T-helper 2 cell treated with Interferon-gamma antibody and Interleukin-4, amounts not matched to agents 5 μg/mL and 100 μg/mL, for 36 hours (primary cell): ENCODE data around the gene ABLIM3.
"Not testable (repeated sequence)": the region's sequence is repeated elsewhere in the genome, so short reads cannot be mapped to it uniquely, and the experiment has no call there.

Experiments used
- DNase-seq: peaks from one replicate; pipeline ENCODE4 v3.0.0; 2021; ENCODE audit warnings: low spot score
- H3K27ac Mint-ChIP-seq: one replicate; pipeline ENCODE4 v1.8.0; 2021; ENCODE audit warnings: mild to moderate bottlenecking, mixed read lengths
- H3K27me3 Mint-ChIP-seq: one replicate; pipeline ENCODE4 v1.8.0; 2021; ENCODE audit warnings: low read depth, mixed read lengths
- H3K36me3 Mint-ChIP-seq: one replicate; pipeline ENCODE4 v1.8.0; 2021; ENCODE audit warnings: low read depth, mixed read lengths
- H3K4me1 Mint-ChIP-seq: one replicate; pipeline ENCODE4 v1.8.0; 2021; ENCODE audit warnings: low read depth, mixed read lengths
- H3K4me3 Mint-ChIP-seq: one replicate; pipeline ENCODE4 v1.8.0; 2022; ENCODE audit warnings: mild to moderate bottlenecking, moderate library complexity, mixed read lengths
- H3K9me3 Mint-ChIP-seq: one replicate; pipeline ENCODE4 v1.8.0; 2021; ENCODE audit warnings: mixed read lengths

The ABLIM3 gene

DNA sequence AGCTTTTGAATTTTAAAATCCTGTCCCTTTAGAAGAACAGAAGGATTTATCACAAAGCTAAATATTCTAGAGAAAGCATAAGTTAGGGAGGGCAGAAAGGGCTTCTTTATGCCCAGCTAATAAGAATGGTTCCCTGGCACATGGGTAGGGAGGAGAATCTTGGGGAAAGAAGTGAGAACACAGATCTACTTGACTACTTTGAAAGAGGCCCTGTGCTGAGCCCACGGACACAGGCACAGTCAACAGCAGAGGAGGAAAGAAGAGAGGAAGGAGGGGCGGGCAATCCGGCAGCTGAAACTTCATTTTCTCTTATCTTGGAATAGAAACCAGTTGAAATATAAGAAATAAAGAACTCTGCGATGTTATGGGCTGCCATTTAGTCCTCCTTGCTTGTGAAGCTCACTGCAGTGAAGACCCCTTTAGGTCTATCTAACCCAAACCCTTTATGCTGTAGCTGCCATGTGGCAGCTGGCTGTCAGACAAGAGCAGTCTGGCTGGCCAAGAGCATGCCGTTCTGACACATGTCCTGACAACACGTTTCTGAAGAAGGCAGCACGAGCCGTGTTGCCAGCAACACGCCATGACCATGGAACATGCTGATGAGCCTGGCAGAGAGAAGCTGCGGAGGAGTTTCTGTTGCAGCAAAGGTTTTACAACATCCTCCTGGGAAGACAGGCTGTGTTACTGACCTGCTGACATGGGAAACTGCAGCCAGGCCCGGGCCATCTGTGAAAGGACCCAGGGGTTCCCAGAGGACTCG is 34.2 kb downstream of the ABLIM3 start:
- Mint-ChIP-seq H3K36me3 (no peaks in the 10 kb centered on the region), H3K4me3 (no peak overlapping the region), H3K9me3 (no peaks in the 10 kb centered on the region), H3K4me1 (no peaks in the 10 kb centered on the region), H3K27ac (no peak overlapping the region), H3K27me3 (peaks cover 22% of the 10 kb centered on the region)
- no peak for DNase-seq

DNA sequence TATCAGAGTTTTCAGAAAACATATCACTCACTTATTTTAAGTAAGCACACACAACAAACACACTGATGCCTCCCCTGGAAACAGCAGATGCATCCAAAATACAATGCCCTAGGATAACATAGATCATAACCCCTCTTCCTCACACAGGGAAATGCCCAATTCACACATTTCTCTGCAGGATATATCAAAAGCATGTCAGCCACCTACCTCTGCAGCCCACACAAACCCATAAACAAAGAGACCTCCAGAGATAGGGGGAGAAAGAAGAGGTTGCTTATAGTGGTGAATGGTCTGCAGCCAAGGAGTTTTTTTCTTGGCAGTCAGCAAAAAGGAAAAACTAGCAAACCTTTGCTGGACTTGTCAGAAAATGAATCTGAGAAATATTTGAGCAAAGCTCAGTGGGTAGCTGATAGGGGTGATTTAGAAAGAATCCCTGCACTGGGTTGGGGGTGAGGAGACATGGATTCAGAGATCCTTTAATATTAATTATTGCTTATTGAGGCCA is 36.1 kb downstream of the ABLIM3 start:
- Mint-ChIP-seq H3K27ac (no peak overlapping the region), H3K4me3 (no peak overlapping the region), H3K36me3 (no peaks in the 10 kb centered on the region), H3K4me1 (no peaks in the 10 kb centered on the region), H3K27me3 (peaks cover 30% of the 10 kb centered on the region), H3K9me3 (no peaks in the 10 kb centered on the region)
- no peak for DNase-seq

DNA sequence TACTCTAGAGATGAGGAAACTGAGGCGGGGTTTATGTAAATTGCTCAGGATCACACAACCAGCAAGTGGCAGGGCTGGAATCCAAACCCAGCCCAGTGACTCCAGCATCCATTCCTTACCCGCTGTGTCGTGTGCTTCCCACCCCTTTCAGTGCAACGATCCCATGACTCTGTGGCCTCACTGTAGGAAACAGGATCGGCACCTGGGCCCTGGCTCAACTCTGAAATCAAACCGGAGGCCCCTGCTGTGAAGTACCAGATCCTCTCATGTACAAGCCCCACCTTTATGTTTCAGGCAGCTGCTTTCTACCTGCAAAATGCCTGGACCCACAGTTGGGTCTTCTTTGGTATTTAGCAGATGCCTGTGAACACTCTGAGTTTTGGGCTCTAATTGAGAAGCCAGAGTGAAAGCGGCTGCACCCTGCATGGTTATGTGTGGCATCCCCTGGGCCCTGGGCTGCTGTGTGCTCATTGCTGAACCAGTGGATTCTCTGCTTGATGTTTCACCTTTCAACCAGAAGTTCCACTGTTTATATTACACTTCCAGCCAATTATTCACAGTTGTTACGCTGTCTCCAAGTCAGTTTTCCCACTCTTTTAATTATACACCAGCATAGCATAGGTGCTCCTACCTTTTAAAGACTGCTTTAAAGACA is 36.7 kb downstream of the ABLIM3 start:
- Mint-ChIP-seq H3K9me3 (no peaks in the 10 kb centered on the region), H3K27ac (no peak overlapping the region), H3K27me3 (peaks cover 33% of the 10 kb centered on the region), H3K36me3 (no peaks in the 10 kb centered on the region), H3K4me1 (no peaks in the 10 kb centered on the region), H3K4me3 (no peak overlapping the region)
- DNase-seq, result no peak

DNA sequence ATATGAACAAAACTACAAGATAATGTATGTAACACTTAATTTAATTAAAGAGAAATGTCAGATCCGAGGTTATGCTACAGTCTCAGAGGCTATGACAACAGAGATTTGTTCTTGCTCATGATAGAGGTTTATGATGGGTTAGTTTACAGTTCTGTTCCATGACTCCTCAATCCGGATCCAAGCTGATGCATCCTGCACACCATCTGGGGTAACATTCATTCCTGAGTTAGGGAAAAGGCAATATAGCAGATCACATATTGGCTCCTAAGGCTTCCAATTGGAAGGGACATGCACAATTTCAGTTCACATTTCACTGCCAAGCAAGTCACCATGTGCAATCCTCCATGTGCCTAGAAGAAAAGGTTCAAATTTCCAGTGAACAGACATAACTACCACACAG is 40.4 kb downstream of the ABLIM3 start:
- no peaks in the 10 kb centered on the region for H3K9me3 Mint-ChIP-seq
- H3K36me3 Mint-ChIP-seq, result no peaks in the 10 kb centered on the region
- no peak for DNase-seq
- H3K4me1 Mint-ChIP-seq, result no peaks in the 10 kb centered on the region
- H3K4me3 Mint-ChIP-seq, result no peak overlapping the region
- H3K27me3 Mint-ChIP-seq, result peaks cover 52% of the 10 kb centered on the region
- H3K27ac Mint-ChIP-seq, result no peak overlapping the region

DNA sequence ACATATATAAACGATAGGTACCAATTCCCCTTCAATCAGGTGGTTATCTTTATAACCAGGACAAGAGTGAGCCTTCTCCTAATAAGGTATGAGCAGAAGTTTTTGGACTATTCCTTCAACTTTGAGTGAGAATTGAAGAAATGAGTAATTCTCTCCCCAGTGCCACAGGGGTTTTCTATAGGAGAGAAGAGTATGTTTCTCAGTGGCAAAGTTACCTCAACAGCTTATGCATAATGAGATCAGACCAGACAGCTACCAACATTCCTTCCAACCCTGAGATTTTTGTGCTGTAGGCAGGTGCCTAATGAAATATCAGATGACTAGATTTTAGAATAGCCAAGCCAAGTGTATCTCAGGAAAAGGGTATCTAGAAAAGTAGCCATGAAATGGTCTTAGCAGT is 40.9 kb downstream of the ABLIM3 start:
- no peaks in the 10 kb centered on the region for H3K36me3 Mint-ChIP-seq
- no peaks in the 10 kb centered on the region for H3K9me3 Mint-ChIP-seq
- H3K27me3 Mint-ChIP-seq, result peaks cover 52% of the 10 kb centered on the region
- no peak for DNase-seq
- no peak overlapping the region for H3K27ac Mint-ChIP-seq
- no peak overlapping the region for H3K4me3 Mint-ChIP-seq
- H3K4me1 Mint-ChIP-seq, result no peaks in the 10 kb centered on the region

DNA sequence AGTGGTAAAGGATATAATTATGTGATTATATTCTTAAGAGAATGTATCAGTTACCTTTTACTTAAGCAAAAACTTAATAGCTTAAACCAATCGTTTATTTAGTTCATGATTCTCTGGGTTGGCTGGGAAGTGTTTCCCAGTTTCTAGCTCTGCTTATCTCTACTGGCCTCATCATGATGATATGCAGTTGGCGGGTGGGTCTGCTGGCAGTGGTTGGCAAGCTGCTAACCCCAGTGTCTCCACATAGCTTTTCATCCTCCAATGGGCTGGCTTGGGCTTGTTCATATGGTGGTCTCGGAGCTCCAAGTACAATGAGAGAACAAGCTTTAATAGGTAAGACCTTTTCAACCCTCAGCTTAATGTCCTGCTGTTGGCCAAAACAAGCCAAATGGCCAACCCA is 43.8 kb downstream of the ABLIM3 start:
- DNase-seq, result no peak
- peaks cover 47% of the 10 kb centered on the region for H3K27me3 Mint-ChIP-seq
- no peak overlapping the region for H3K27ac Mint-ChIP-seq
- H3K9me3 Mint-ChIP-seq, result no peaks in the 10 kb centered on the region
- H3K36me3 Mint-ChIP-seq, result no peaks in the 10 kb centered on the region
- no peaks in the 10 kb centered on the region for H3K4me1 Mint-ChIP-seq
- H3K4me3 Mint-ChIP-seq, result no peak overlapping the region

DNA sequence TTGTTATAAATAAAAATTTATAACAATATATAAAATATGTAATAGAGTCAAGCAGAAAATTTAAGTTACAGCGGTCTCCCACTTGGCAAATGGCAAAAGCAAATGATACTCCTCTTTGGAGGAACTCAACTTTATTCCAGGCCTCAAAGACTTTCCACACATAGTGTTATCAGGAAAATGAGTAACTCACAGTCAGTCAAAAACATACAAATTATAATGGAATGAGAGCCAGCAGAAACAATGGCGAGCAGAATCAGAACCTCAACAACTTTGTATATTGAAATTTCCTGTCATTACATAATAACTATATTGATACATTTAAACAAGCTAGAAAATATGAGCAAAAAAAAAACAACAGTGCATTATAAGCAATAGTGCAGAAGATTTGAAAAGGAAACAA is 45.2 kb downstream of the ABLIM3 start:
- no peak overlapping the region for H3K4me3 Mint-ChIP-seq
- H3K4me1 Mint-ChIP-seq, result no peaks in the 10 kb centered on the region
- no peak for DNase-seq
- H3K27ac Mint-ChIP-seq, result no peak overlapping the region
- H3K9me3 Mint-ChIP-seq, result no peaks in the 10 kb centered on the region
- no peaks in the 10 kb centered on the region for H3K36me3 Mint-ChIP-seq
- H3K27me3 Mint-ChIP-seq, result peaks cover 42% of the 10 kb centered on the region

DNA sequence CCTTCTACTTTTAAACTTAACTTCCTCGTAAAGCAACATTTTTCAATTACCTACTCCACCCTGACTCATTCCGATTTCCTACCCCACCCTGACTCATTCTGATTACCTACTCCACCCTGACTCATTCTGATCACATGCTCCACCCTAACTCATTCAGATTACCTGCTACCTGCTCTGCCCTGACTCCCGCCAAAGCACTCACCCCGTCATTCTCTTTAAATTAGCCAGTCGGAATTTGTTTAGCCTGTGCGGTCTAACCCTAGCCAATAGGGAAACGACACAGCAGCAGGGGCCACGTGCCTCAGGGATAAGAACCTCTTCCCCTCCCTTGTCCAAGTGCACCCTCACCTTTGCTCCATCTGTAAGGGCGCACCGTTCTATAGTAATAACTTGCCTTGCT is 46.3 kb downstream of the ABLIM3 start:
- H3K9me3 Mint-ChIP-seq, H3K4me1 Mint-ChIP-seq, H3K36me3 Mint-ChIP-seq, H3K4me3 Mint-ChIP-seq, DNase-seq, H3K27ac Mint-ChIP-seq: not testable (repeated sequence)
- peaks cover 38% of the 10 kb centered on the region for H3K27me3 Mint-ChIP-seq

DNA sequence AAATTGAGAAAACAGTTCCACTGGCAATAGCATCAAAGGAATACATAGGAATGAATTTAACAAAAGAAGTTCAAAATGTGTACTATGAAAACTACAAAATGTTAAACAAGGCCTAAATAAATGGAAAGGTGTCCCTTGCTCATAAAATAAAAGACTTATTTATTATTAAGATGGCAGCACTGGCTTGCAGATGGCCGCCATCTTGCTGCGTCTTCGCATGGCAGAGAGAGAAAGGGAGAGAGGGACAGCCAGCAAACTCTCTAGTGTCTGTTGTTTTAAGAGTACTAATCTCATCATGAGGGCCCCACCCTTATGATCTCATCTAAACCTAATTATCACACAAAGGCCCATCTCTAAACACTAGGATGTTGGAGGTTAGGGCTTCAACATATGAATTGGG is 47.1 kb downstream of the ABLIM3 start:
- Mint-ChIP-seq H3K4me3 (no peak overlapping the region), H3K27ac (no peak overlapping the region), H3K9me3 (no peaks in the 10 kb centered on the region), H3K4me1 (no peaks in the 10 kb centered on the region), H3K36me3 (no peaks in the 10 kb centered on the region), H3K27me3 (peaks cover 35% of the 10 kb centered on the region)
- DNase-seq, result no peak

DNA sequence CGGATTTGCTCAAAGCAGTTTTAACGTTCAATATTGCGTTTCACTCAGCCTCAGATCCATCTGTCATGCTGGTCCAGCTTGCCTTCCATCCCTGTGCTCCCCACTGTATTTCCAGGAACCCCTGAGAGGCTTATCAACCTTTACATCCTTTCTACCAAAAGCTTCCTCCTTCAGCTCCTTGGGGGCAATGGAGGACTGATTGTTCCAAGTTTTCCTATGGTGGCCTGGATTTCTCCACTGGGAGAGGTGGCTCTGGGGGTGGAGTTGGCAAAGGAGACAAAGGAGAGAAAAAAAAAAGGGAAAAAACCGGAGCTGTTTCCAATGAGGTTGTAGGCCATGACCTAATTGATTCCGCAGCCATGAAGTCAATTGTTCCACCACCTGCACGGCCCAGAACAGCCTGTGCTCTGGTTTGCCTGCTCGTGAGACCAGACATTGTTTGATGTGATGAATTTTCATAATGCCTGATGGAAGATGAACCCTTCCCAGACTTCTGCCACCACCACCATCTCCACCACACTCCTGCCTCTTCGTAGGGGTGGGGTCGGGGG is 54.1 kb downstream of the ABLIM3 start:
- Mint-ChIP-seq H3K9me3 (no peaks in the 10 kb centered on the region), H3K27ac (no peak overlapping the region), H3K36me3 (no peaks in the 10 kb centered on the region), H3K27me3 (peaks cover 11% of the 10 kb centered on the region), H3K4me1 (no peaks in the 10 kb centered on the region), H3K4me3 (no peak overlapping the region)
- DNase-seq, result no peak

DNA sequence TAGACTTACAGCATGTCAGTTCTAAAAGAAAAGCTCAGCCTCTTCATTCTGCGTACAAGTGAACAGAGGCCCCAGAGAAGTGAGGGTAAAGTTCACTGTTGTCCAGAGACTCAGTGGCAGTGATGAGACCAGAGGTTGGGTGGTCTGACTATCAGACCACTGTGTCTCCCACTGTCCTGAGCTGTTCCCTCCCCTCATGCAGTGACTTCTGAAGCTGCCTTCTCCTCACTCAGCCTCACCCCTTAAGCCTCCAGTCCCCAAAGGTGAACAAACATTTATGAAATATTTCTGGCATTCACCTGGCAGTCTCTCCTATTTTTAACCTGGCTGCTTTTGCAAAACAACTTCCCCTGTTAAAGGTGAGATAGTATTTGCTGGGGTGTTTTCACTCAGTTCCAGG is 54.7 kb downstream of the ABLIM3 start:
- Mint-ChIP-seq H3K4me1 (no peaks in the 10 kb centered on the region), H3K36me3 (no peaks in the 10 kb centered on the region), H3K4me3 (no peak overlapping the region), H3K27ac (no peak overlapping the region), H3K27me3 (peaks cover 7% of the 10 kb centered on the region), H3K9me3 (no peaks in the 10 kb centered on the region)
- DNase-seq, result no peak

DNA sequence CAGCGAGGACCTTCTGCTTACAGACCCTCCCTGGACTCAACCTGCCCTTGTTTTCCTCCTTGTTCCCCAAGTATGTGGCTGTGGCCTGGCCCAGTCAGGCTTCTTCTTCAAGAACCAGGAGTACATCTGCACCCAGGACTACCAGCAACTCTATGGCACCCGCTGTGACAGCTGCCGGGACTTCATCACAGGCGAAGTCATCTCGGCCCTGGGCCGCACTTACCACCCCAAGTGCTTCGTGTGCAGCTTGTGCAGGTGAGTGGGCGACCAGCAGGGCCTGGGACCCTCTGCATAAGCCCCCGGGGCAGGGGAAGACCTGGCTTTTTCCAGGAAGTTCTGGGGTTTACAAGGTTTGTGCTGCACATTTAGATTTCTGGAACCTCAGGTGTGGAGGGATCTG is 56.9 kb downstream of the ABLIM3 start:
- no peak for DNase-seq
- H3K9me3 Mint-ChIP-seq, result no peaks in the 10 kb centered on the region
- H3K36me3 Mint-ChIP-seq, result no peaks in the 10 kb centered on the region
- peaks cover 3% of the 10 kb centered on the region for H3K27me3 Mint-ChIP-seq
- H3K4me1 Mint-ChIP-seq, result no peaks in the 10 kb centered on the region
- H3K27ac Mint-ChIP-seq, result no peak overlapping the region
- H3K4me3 Mint-ChIP-seq, result no peak overlapping the region

DNA sequence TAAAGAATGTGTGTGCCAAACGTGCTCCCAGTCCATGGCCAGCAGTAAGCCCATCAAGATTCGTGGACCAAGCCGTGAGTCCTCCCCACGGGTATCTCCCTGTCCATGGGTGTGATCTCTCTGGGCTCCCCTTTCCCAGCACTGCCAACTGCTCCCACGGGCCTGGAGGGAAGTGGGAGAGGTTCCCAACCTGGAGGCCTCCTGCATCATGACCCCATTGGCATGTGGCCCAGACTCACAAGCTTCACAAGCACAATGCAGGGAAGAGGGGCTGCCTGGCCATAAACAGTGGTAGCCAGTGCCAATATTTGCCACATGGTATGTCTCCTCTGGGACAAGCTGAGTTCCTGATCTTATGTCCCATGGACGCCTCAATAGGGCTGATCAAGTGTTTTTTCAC is 59.1 kb downstream of the ABLIM3 start:
- Mint-ChIP-seq H3K9me3 (no peaks in the 10 kb centered on the region), H3K36me3 (no peaks in the 10 kb centered on the region), H3K4me1 (no peaks in the 10 kb centered on the region), H3K27me3 (no peaks in the 10 kb centered on the region), H3K4me3 (no peak overlapping the region), H3K27ac (no peak overlapping the region)
- no peak for DNase-seq

DNA sequence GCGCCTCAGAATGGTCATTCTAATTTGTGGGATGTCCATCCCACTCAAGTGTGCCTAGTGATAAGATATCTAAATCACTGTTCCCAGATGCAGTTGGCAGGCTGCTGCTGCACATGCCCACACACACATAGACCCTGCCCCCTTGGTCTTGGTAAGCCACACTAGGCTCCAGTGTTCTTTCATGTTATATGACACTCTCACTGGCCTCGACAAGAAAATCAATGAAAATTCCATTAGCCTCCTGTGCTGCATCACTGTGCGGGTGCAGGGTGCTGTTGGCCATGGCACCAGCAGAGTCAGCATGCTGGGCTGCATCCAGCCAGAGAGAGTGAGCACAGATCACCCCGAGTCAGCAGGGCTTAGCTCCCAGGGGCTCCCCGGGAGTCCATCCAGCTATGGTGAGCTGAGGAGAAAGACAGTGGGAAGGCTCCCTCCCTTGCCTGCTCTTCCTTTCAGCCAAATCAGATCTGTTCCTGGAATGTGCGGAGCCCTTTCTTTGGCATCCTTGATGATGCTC is 59.9 kb downstream of the ABLIM3 start:
- H3K27me3 Mint-ChIP-seq, result no peaks in the 10 kb centered on the region
- H3K4me3 Mint-ChIP-seq, result no peak overlapping the region
- no peaks in the 10 kb centered on the region for H3K9me3 Mint-ChIP-seq
- no peak for DNase-seq
- no peak overlapping the region for H3K27ac Mint-ChIP-seq
- no peaks in the 10 kb centered on the region for H3K36me3 Mint-ChIP-seq
- no peaks in the 10 kb centered on the region for H3K4me1 Mint-ChIP-seq
